H1 (cell line): ENCODE data around the gene ABHD17B. TPM values are rescaled to one million over a fixed set of nuclear protein-coding genes. Genes with fewer than 3 reads are reported as not detected.

Experiments used
- CTCF ChIP-seq, 3 experiments: IDR thresholded peaks; 1 replicate in 2 of 3; 2 replicates in 1 of 3; pipeline versions ENCODE4 v1.5.1 to v1.6.1; 2011; ENCODE audit warnings: low read length in 3 of 3, mild to moderate bottlenecking in 3 of 3, inconsistent platforms in 2 of 3, low read depth in 1 of 3, moderate library complexity in 1 of 3; ENCODE audit not compliant: insufficient read depth in 1 of 3; ENCODE audit errors: control extremely low read depth in 1 of 3
- MAX ChIP-seq: IDR thresholded peaks from 2 replicates; pipeline ENCODE4 v1.6.1; 2012; ENCODE audit warnings: inconsistent platforms
- NANOG ChIP-seq: IDR thresholded peaks from 2 replicates; pipeline ENCODE4 v1.6.1; 2011; ENCODE audit warnings: low read length, low read depth, mild to moderate bottlenecking, inconsistent platforms; ENCODE audit not compliant: insufficient read depth, poor library complexity, severe bottlenecking
- SRF ChIP-seq: IDR thresholded peaks from 2 replicates; pipeline ENCODE4 v1.6.1; 2011; ENCODE audit warnings: mild to moderate bottlenecking, low read depth, low read length, moderate library complexity
- polyA plus RNA-seq, 7 experiments: library from polyadenylated mRNA; depleted of rRNA in 3 of 7; stranded (reverse) in 5 of 7; unstranded in 2 of 7; fragments of >200 nt in 5 of 7; fragments of 200-250 nt in 2 of 7; gene quantifications; 1 replicate in 5 of 7; 2 replicates in 1 of 7; 4 replicates in 1 of 7; pipeline versions ENCODE4 v1.2.1 to v1.2.3, GENCODE V29; 2011 to 2013; ENCODE audit warnings: missing spikeins in 2 of 7, mixed read lengths in 2 of 7
- total RNA-seq: library from RNA; stranded (reverse); fragmentation: NEBNext Ultra II Directional; extraction: Animal tissue kit (Norgen Biotek cat#: 25700); gene quantifications from 2 replicates; pipeline ENCODE4 v1.2.1, GENCODE V29; 2021

ABHD17B gene
- total and polyA plus RNA-seq, 2 of the 8 experiments (the other 6 are each of a cell fraction or from before 2014, with no cell fraction given), result 37.2 to 60.8 TPM

- TF ChIP-seq SRF, result no peak
- no peak for TF ChIP-seq MAX
- no peak for TF ChIP-seq NANOG
- TF ChIP-seq CTCF (IDR thresholded peaks at IDR 0.05; ENCODE audit: control extremely low read depth in 1 of 3, insufficient read depth in 1 of 3, low read depth in 1 of 3, low read length in 3 of 3), result no peak
- TF ChIP-seq, all 59 proteins: peak for 0
Measured at GRCh38 chr9:71925834-71926233, 14.8 kb upstream of the ABHD17B start (continued).
